Measurements from ENCODE around the gene BMP10.
"Not testable (repeated sequence)": the region's sequence is repeated elsewhere in the genome, so short reads cannot be mapped to it uniquely, and the experiment has no call there.

The BMP10 gene

DNA sequence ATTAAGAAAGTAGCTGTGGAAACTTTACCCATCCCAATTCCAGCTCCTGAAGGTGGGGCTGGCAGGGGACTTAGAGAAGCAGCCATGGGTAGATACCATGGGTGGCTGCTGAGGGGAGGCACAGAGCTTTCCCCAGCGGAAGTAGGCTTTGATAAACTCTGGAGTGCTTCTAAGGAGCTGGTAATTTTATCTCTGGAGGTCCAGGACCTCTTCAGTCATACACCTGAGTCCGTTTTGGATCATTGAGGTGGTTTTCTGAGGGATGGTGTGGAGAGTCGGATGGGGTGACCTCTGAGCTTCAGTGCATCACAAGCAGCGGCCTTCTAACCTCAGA lies 36.7 kb upstream of the BMP10 start:
- TF ChIP-seq, protein P1, sequence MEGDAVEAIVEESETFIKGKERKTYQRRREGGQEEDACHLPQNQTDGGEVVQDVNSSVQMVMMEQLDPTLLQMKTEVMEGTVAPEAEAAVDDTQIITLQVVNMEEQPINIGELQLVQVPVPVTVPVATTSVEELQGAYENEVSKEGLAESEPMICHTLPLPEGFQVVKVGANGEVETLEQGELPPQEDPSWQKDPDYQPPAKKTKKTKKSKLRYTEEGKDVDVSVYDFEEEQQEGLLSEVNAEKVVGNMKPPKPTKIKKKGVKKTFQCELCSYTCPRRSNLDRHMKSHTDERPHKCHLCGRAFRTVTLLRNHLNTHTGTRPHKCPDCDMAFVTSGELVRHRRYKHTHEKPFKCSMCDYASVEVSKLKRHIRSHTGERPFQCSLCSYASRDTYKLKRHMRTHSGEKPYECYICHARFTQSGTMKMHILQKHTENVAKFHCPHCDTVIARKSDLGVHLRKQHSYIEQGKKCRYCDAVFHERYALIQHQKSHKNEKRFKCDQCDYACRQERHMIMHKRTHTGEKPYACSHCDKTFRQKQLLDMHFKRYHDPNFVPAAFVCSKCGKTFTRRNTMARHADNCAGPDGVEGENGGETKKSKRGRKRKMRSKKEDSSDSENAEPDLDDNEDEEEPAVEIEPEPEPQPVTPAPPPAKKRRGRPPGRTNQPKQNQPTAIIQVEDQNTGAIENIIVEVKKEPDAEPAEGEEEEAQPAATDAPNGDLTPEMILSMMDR (conservative IDR thresholded peaks at IDR 0.05; ENCODE audit: low read length) = no peak
- H3K4me3 ChIP-seq (ENCODE audit: low read length) = no peak overlapping the region
- no peak for DNase-seq (ENCODE audit: low read depth)

DNA sequence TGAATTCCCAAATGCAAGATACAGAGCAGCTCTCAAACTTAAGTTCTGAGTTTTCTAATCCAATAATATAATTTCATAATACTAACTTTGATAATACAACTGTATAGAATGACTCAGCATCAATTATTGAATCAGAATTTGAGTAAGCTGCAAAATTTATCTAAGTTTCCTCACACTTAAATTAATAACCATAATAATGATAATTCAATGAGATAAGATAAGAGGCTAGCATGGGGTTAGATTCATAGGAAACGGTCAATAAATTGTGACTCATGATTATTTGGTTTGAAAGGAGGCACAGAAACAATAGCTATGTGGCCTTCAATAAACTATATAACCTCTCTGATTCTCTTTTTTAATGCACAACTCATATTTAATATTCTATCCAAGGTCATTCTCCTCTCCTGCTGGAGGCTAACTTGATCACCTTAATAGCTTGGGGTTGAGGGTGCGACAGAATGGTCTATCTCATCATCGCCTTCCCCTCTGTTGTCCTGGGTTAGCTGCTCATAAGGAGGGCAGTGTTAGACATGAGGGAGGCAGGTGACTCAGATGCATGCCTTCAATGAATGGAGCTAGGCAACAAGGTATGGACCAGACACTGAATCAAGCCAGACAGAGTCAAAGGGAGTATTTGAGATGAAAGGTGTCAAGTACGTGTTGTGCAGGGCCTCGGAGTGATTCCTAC lies 36.2 kb upstream of the BMP10 start:
- TF ChIP-seq, protein P1 (conservative IDR thresholded peaks at IDR 0.05; ENCODE audit: low read length) = no peak
- H3K4me3 ChIP-seq (ENCODE audit: low read length) = no peak overlapping the region
- DNase-seq (ENCODE audit: low read depth) = no peak

DNA sequence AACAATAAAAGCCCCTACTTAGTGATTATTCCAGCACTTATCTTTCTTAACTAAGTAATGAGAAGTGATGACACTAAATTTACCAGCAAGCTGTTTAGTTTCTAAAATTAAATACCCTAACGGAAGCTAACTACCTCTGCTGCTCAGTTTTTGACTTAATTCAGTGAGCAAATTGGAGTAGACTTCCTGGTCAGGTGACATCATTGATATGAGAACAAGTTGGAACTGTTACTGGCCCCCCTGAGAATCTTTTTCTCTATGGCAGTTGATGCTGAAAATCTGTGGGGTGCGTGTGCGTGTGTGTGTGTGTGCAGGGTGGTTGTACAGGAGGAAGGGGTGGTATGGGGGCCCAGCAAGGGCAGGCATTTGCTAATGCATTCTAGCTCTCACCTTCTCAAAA lies 35.5 kb upstream of the BMP10 start:
- TF ChIP-seq, protein P1 (conservative IDR thresholded peaks at IDR 0.05; ENCODE audit: low read length) = no peak
- no peak overlapping the region for H3K4me3 ChIP-seq (ENCODE audit: low read length)
- DNase-seq (ENCODE audit: low read depth) = no peak

DNA sequence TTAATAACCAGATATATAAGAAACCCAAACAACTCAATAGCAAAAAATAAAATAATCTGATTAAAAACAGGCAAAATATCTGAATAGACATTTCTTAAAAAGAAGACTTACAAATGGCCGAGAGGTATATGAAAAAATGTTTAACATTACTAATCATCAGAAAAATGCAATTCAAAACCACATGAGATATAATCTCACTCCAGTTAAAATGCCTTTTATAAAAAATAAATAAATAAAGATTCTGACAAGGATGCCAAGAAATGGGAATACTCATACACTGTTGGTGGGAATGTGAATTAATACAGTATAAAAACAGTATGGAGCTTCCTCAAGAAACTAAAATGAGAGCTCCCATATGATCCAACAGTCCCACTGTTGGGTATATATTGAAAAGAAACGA lies 33.9 kb upstream of the BMP10 start:
- no peak for DNase-seq (ENCODE audit: low read depth)
- no peak overlapping the region for H3K4me3 ChIP-seq (ENCODE audit: low read length)
- TF ChIP-seq, protein P1 (conservative IDR thresholded peaks at IDR 0.05; ENCODE audit: low read length) = no peak

DNA sequence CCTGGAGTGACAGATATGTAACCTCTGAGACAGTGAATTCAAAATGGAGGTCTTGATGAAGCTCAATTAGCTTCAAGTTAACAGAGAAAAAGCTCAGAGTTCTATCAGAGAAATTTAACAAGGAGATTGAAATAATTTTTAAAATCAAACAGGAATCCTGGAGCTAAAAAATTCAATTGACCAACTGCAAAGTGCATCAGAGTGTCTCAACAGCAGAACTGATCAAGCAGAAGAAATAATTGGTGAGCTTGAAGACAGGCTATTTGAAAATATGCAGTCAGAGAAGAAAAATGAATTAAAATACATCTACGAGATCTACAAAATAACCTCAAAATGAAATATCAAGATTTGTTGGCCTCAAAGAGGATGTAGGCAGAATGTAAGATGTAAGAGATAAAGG lies 30.4 kb upstream of the BMP10 start:
- TF ChIP-seq, protein P1 (conservative IDR thresholded peaks at IDR 0.05; ENCODE audit: low read length) = no peak
- DNase-seq (ENCODE audit: low read depth) = no peak
- no peak overlapping the region for H3K4me3 ChIP-seq (ENCODE audit: low read length)

DNA sequence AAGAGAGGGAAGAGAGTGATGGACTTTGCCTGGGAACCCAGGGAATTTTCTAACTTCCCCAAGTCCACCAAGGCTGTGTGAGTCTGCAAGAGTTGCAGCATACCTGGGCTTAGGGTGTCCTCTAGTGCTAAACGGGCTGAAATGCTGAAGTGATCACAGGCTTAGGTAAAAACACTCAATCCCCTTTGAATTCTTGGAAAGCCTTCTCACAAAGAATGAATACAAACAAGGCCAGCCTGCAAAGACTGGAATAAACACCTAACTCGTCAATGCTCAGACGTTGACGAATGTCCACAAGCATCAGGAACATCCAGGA lies 30.0 kb upstream of the BMP10 start:
- H3K4me3 ChIP-seq (ENCODE audit: low read length) = no peak overlapping the region
- peak; percentile 16 for DNase-seq (ENCODE audit: low read depth)
- TF ChIP-seq, protein P1 (conservative IDR thresholded peaks at IDR 0.05; ENCODE audit: low read length) = peak; percentile 45

DNA sequence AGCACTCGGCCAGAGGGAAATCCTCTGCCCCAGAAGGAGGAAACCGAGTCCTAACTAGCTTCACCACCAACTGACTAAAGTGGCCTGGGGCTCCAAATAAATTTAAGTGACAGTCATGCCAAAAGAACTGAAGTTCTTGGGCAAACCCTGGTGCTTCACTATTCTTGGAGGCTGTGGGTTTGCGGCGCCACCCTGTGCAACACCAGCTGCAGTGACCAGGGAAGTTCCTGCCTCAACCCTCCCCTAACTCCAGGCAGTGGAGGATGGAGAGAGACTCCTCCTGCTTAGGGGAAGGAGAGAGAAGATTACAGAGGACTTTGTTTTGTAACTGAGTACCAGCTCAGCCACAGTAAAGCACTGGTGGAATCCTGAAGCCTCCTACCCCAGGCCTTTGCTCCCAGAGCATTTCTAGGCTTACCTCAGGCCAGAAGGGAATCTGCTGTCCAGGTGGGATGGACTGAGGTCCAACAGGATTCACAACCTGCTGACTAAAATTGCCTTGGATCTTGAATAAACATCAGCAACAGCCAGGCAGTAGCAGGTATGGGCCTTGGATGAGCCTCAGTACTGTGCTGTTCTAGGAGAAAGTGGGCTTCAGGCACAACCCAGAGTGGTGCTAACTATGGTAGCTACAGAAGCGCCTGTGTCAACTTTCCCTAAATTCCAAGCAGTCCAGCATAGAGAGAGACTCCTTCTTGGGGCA lies 29.4 kb upstream of the BMP10 start:
- TF ChIP-seq, protein P1 (conservative IDR thresholded peaks at IDR 0.05; ENCODE audit: low read length) = peak; percentile 4; the same call in 1 of the 2 replicates
- DNase-seq (ENCODE audit: low read depth) = no peak
- H3K4me3 ChIP-seq (ENCODE audit: low read length) = no peak overlapping the region

DNA sequence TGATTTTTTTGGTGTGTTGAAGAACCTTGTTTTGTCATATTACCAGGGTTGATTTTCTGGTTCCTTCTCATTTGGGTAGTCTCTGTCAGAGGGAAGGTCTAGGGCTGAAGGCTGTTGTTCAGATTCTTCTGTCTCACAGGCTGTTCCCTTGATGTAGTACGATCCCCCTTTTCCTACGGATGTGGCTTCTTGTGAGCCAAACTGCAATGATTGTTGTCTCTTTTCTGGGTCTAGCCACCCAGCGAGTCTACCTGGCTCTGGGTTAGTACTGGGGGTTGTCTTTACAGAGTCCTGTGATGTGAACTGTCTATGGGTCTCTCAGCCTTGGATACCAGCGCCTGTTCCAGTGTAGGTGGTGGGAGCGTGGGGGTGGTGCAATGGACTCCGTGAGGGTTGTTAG lies 24.8 kb upstream of the BMP10 start:
- not testable (repeated sequence) for H3K4me3 ChIP-seq (ENCODE audit: low read length)

More for the DNA sequence above, 24.8 kb upstream of the BMP10 start:
- DNase-seq (ENCODE audit: low read depth) = not testable (repeated sequence)
